CD4-positive, alpha-beta T cell treated with Interleukin-15 for 1 hour (primary cell): Measurements from ENCODE around the gene BLID.

Experiments
- DNase-seq: peaks from one replicate; pipeline ENCODE4 v3.0.0-alpha.2; 2020

BLID gene

DNA sequence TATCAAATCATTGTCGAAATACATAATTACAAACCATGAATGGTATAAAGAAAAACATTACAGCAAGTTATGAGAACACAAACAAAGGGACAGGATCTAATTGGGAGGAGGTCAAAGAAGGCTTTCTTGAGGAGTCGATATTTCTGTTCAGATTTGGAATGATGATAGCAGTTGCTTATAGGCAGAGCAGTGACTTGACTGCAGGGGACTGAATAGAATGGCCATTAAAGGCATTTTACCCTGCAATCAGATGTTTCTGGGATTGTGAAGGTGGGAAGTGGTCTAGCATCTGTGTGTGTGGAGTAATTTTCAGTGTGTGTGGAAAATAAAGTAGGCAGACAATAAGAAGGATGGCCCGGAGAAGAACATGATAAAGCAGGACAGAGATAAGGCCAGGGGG lies 41.0 kb downstream of the BLID start:
- DNase-seq, result no peak

DNA sequence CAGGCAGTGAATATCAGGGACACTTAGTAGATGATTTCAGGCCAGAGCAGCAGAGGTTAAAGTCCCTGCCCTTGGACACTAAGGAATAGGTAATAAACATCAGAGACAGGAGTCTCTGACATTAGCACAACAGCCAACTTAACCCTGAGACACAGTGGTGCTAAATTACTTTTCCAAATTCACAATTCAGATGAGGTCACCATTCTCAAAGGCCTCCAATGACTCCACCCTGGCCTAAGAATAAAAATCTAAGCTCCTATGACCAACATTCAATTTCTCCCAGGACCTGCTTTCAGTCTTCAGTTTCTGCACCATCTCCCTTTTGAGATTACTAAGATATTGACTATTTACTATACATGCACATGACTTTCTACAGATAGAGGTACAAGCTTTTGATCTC lies 42.0 kb downstream of the BLID start:
- no peak for DNase-seq

DNA sequence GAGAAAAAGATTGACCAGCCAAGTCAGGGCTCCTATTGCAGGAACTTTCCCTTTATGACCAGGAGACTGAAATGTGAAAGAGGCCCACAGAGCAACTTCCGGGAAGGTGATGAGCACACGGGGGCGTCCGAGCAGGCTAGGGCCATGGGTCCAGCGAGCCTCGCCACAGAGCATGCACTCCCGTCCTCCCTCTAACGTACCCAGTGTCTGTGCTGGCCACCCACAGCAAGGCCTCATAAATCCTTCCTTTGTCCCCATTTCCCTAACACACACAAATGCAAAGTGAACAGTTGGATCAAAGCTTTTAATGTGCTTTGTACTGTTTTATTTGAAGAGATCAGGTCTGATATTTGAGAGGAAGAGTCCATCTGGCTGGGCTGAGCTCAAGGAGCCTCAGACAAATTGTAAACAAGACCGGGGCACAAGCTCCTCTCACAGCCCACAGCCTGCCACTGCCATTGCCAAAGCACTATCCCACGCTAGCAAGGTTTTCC lies 44.3 kb downstream of the BLID start:
- no peak for DNase-seq

DNA sequence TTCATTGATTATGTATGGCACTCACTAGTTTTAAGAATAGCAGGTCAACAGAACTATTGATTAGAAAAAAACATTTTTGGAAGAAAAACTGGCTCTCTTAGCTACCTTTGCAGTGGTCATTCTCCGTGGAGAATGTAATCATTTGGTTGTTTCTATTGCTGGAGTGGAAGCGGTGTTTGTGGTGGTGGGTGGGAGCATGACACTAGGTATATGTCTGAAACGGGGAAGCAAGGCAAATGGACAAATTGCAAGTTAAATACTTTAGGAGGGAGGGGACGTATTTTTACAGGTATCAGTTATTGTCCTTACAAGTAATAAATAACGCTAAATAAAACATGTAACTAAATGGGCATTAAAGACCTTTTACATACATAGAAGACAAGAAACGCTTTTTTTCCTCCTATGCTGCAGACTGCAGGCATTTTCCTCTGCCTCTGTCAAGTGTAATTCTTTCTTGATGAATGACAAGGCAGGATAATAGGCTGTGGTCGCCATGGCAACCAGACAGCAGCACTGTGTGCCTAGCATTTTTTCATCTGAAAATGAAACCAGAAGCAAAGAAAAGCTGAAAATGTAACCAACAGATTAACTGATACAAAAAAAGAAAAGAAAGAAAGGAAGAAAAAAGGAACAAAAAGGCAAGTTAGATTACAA lies 46.2 kb downstream of the BLID start:
- DNase-seq, result no peak

GRCh38 chr11:122068837-122069236 lies 47.2 kb downstream of the BLID start:
- no peak for DNase-seq

- DNase-seq, result no peak
Observed at GRCh38 chr11:122068141-122068540, 47.9 kb downstream of the BLID start.
